MCF 10A (cell line): Measurements from ENCODE around the gene CAMKMT. TPM values are rescaled to one million over a fixed set of nuclear protein-coding genes. Genes with fewer than 3 reads are reported as not detected.

Experiments
- BruUV-seq: library from RNA; stranded (reverse); fragments of 400-500 nt; replicated peaks from 2 replicates; lab custom pipeline; 2021; lab: Mats Ljungman, UMichigan
- CTCF ChIA-PET: fragments of 300-600 bp; sonication (Branson Sonifier 250); formaldehyde crosslinking; extraction: SDS; loops from one replicate; lab custom pipeline; 2021; ENCODE audit warnings: antibody characterized with exemption, inconsistent platforms; lab: Yijun Ruan, JAX
- POLR2A ChIA-PET: fragments of 300-600, 350-650 bp; sonication (Branson Sonifier 250); formaldehyde crosslinking; extraction: SDS; loops from one replicate; lab custom pipeline; 2020; ENCODE audit warnings: antibody characterized with exemption, inconsistent platforms; lab: Yijun Ruan, JAX
- DNase-seq: peaks from one replicate; pipeline ENCODE4 v3.0.0-alpha.2; 2018; ENCODE audit not compliant: unreplicated experiment
- H3K27ac Mint-ChIP-seq: one replicate; pipeline ENCODE4 v1.8.0; 2022; ENCODE audit warnings: mild to moderate bottlenecking, low read depth, mixed read lengths; ENCODE audit not compliant: unreplicated experiment
- H3K27me3 Mint-ChIP-seq: one replicate; pipeline ENCODE4 v1.8.0; 2022; ENCODE audit warnings: mixed read lengths; ENCODE audit not compliant: insufficient read depth, unreplicated experiment
- H3K36me3 Mint-ChIP-seq: one replicate; pipeline ENCODE4 v1.8.0; 2022; ENCODE audit warnings: mild to moderate bottlenecking, moderate library complexity, mixed read lengths; ENCODE audit not compliant: insufficient read depth, unreplicated experiment
- H3K4me1 Mint-ChIP-seq: one replicate; pipeline ENCODE4 v1.8.0; 2022; ENCODE audit warnings: mixed read lengths; ENCODE audit not compliant: insufficient read depth, unreplicated experiment
- H3K4me3 Mint-ChIP-seq: one replicate; pipeline ENCODE4 v1.8.0; 2022; ENCODE audit warnings: mild to moderate bottlenecking, moderate library complexity, mixed read lengths; ENCODE audit not compliant: unreplicated experiment
- H3K9me3 Mint-ChIP-seq: one replicate; pipeline ENCODE4 v1.8.0; 2022; ENCODE audit warnings: mixed read lengths; ENCODE audit not compliant: unreplicated experiment
- intact Hi-C: fragments of 100-400 bp; cut with micrococcal nuclease; formaldehyde crosslinking; loops from 2 replicates; pipeline ENCODE4 v1.14.1; 2022
- total RNA-seq: library from RNA; stranded (reverse); gene quantifications from 2 replicates; pipeline ENCODE4 v1.2.3, GENCODE V29; 2022
- TF ChIP-seq, protein P1 (sequence below): fragments of 200-600 bp; IDR thresholded peaks from one replicate; pipeline ENCODE4 v1.8.0; 2022; ENCODE audit warnings: antibody characterized with exemption, mild to moderate bottlenecking; ENCODE audit not compliant: unreplicated experiment

Gene CAMKMT
- total RNA-seq, 1 experiment from 2014 or later = 9.9 TPM

DNA sequence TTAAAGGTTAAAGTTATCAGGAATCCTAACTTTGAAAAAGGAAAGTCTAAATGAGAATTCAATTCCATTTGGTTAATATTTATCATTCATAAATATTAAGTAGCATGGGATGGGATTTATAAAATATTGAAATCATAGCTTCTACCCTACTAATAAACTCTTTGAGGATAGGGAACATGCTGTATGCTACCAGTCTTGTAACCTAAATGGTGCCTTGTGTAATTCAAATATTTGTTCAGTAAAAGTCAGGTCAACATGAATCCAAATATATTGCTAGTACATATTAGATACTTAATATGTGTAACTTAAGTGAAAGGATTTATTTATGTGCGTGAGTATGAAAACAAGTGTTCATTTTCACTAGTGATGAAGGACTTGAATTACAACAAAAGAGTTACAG, 94.1 kb downstream of the CAMKMT start:
- Mint-ChIP-seq H3K4me1 (no peaks in the 10 kb centered on the region), H3K9me3 (no peaks in the 10 kb centered on the region), H3K27me3 (no peaks in the 10 kb centered on the region), H3K27ac (no peak overlapping the region), H3K4me3 (no peak overlapping the region), H3K36me3 (no peaks in the 10 kb centered on the region)
- DNase-seq = no peak
- POLR2A ChIA-PET = no interaction called here
- CTCF ChIA-PET = interaction anchor here (0.5 to 3.4 kb wide), 3 partner anchors 24 to 525 kb away, joined by 3 to 12 read pairs (median 3); no protein-coding TSS in a partner anchor
- no TSS peak for BruUV-seq
- TF ChIP-seq, protein P1, sequence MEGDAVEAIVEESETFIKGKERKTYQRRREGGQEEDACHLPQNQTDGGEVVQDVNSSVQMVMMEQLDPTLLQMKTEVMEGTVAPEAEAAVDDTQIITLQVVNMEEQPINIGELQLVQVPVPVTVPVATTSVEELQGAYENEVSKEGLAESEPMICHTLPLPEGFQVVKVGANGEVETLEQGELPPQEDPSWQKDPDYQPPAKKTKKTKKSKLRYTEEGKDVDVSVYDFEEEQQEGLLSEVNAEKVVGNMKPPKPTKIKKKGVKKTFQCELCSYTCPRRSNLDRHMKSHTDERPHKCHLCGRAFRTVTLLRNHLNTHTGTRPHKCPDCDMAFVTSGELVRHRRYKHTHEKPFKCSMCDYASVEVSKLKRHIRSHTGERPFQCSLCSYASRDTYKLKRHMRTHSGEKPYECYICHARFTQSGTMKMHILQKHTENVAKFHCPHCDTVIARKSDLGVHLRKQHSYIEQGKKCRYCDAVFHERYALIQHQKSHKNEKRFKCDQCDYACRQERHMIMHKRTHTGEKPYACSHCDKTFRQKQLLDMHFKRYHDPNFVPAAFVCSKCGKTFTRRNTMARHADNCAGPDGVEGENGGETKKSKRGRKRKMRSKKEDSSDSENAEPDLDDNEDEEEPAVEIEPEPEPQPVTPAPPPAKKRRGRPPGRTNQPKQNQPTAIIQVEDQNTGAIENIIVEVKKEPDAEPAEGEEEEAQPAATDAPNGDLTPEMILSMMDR = no peak
- intact Hi-C loops = no loop called here

DNA sequence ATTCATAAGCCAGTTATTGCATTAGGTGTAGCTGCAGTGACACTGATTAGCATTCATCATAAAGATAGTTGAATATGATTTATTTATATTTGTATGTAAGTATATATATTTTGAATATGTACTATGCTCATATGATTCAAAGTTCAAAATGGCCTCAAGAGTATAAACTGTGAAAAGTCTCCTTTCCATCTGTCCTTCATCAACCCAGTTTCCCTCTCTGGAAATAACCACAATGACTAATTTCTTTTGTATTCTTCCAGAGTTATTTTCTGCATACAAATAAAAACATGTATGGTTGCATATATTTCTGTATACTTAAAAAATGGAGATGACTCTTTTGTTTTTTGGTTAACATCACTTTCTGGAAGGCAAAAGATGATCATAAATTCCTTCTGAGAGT, 95.2 kb downstream of the CAMKMT start:
- Mint-ChIP-seq H3K4me3 (no peak overlapping the region), H3K9me3 (no peaks in the 10 kb centered on the region), H3K36me3 (no peaks in the 10 kb centered on the region), H3K27me3 (no peaks in the 10 kb centered on the region), H3K4me1 (no peaks in the 10 kb centered on the region), H3K27ac (no peak overlapping the region)
- ChIA-PET POLR2A (interaction anchor here (0.7 kb wide), 1 partner anchor 161 kb away, joined by 4 read pairs; no protein-coding TSS in a partner anchor), CTCF (interaction anchor here (0.7 to 3.4 kb wide), 2 partner anchors 23 to 210 kb away, joined by 3 to 12 read pairs; no protein-coding TSS in a partner anchor)
- DNase-seq = no peak
- BruUV-seq = no TSS peak
- intact Hi-C loops = no loop called here
- TF ChIP-seq, protein P1 = no peak

DNA sequence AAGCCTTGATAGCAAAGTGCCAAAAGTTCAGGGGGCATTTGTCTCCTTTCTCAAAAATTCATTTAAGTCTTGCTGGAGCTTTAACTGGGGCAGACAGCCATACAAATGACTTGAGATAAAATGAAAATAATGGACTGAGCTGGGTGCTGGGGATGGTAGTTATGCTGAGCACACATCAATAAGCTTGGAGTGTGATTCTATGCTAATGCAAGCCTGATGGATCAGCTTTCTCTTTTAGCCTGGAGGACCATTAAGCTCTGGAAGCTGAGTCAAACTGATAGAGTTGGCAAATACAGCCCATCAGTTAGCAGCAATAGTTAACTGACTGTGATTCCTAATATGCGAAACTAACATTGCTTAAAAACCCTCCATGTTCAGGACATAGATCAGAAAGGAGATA, 98.0 kb downstream of the CAMKMT start:
- Mint-ChIP-seq H3K4me3 (no peak overlapping the region), H3K9me3 (peaks cover 17% of the 10 kb centered on the region), H3K36me3 (no peaks in the 10 kb centered on the region), H3K27ac (no peak overlapping the region), H3K27me3 (no peaks in the 10 kb centered on the region), H3K4me1 (no peaks in the 10 kb centered on the region)
- ChIA-PET CTCF (interaction anchor here (0.7 kb wide), 1 partner anchor 512 kb away, joined by 3 read pairs; no protein-coding TSS in a partner anchor), POLR2A (interaction anchor here (1.3 kb wide), 1 partner anchor 10 kb away, joined by 4 read pairs; no protein-coding TSS in a partner anchor)
- no peak for DNase-seq
- TF ChIP-seq, protein P1 = no peak
- no TSS peak for BruUV-seq
- intact Hi-C loops = no loop called here

DNA sequence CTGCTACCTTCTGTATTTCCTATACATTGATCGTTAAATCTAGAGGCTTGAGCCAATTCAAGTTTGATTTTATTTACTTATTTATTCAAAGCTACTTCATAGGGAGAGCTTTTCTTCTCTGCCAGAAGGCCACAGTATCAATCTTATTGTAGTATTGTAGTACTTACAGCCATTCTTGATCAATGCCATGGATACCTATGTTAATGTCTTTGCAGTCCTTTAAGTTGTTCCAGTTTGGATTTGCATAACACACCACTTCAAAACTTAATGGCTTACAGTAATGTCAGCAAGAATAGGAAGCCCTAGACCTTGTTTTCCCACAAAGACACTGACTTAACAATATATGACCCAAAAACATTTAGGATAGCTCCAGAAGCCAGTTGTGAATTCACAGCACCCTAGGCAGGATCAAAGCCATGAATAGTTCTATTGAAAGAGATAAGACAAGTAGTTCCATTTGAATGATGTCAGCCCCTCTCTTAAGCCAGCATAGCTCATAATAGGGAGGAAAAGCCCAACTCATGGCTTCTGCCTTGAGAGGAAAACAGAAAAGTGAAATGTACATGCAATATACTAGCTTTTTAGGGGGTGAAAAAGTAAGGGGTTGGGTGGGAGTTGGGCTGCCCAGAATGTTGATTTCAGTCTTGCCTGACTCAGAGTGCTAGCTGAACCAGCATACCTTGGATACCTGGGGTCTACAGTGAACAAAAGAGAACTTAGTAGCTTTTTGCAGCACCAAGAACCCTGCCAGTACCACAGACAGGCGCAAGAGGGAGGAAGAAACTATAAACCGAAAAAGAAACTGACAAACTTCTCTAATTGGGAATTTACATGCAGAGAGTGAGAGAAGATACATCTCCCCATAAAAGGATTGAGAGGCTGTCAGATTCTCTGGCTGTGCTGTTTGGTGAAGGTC, 101.4 kb downstream of the CAMKMT start:
- TF ChIP-seq, protein P1 = no peak
- Mint-ChIP-seq H3K27ac (no peak overlapping the region), H3K4me1 (no peaks in the 10 kb centered on the region), H3K27me3 (no peaks in the 10 kb centered on the region), H3K36me3 (no peaks in the 10 kb centered on the region), H3K9me3 (peaks cover 27% of the 10 kb centered on the region), H3K4me3 (no peak overlapping the region)
- BruUV-seq = no TSS peak
- intact Hi-C loops = no loop called here
- no peak for DNase-seq
- CTCF ChIA-PET = interaction anchor here (0.5 to 2.6 kb wide), 5 partner anchors 9 to 492 kb away, joined by 3 to 13 read pairs (median 3); no protein-coding TSS in a partner anchor
- POLR2A ChIA-PET = no interaction called here
